GM21619 (cell line): ENCODE measurements around the gene RETN.

ENCODE experiments used
- ATAC-seq: cut with Tn5 transposase; IDR thresholded peaks from one replicate; pipeline ENCODE4 v1.9.1; 2021; ENCODE audit not compliant: unreplicated experiment

RETN gene

DNA sequence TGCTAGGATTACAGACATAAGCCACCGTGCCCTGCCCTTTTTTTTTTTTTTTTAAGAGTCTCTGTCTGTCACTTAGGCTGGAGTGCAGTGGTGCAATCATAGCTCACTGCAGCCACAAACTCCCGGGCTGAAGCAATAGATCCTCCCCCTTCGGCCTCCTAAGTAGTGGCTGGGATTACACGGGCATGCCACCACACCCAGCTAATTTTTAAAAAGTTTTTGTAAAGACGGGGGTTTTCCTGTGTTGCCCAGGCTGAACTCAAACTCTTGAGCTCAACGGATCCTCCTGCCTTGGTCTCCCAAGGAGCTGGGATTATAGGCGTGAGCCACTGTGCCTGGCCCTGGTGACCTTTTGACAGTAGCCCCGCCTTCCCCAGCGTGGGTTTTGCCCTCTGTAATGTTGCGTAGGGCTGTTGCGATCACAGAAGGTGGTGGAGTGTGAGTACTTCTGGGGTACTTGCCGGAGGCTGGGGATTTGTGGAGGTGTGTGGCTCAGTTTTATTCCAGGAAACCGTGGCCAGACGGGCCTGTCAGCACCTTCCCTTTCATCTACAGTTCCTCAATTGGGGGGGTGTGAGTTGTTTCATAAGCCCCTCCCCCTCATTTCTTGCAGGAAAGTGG, 11.6 kb upstream of the RETN start:
- ATAC-seq = no peak

DNA sequence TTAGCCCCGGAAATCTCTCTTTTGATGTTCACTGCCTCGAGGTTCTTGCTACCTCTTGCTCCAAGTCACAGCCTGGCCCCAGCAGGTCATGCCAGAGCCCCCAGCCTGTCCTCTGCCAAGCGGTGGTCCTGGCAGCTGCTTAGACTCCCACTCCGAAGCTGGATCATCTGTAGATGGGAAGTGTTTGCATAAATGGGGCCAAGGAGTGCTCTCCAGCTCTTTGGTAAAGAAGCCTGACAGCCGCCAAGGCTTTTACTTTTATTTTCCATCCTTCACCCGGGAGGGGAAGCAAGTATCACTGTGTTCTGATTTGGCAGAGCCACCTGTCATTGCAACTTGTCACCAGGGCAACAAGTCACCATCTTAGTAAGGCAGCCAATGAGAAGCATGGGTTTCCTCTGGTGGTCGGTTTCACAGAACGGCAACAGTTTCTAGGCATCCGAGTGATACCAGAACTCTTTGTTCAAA, 10.6 kb upstream of the RETN start:
- ATAC-seq = peak; percentile 78

DNA sequence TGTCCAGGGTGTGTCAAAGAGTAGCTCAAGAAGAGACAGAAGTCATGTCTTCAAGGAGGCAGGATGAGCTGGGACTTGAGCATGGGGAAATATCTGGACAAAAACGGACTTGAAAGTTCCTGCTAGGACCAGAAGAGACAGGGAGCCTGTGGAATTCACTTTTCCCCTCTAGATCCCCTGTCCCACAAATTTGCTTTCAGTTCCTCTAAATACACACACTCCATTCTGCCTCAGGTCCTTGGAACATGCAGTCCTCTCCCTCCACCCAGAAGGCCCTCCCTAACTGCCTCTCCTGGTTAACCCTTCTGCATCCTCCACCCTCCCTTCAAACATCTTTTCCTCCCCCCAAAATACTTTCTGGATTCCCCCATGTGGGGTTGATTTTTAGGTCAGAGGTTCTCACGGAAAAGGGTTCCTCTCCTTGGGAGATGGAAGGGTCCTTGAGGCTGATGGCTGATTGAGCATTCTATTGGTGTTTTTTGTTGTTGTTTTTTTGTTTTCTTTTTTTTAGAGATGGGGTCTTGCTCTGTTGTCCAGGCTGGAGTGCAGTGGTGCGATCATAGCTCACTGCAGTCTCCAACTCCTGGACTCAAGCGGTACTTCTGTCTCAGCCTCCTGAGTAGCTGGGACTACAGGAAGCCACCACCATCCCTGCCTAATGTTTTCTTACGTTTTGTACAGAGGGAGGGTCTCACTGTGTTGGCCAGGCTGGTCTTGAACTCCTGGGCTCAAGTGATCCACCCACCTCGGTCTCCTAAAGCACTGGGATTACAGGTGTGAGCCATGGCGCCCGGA, 6.9 kb upstream of the RETN start:
- ATAC-seq = no peak

DNA sequence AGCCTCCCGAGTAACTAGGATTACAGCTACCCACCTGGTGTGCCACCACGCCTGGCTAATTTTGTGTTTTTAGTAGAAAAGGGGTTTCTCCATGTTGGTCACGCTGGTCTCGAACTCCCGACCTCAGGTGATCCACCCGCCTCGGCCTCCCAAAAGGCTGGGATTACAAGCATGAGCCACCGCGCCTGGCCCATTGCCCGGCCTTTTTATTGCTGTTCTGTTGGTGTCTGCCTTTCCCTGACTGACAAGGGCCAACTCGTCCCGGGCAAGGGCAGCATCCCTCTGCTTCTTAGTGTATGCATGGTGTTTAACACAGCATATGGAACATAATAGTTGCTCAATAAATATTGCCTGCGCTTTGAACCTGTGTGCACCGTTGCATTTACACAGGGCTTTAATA, 6.2 kb upstream of the RETN start:
- ATAC-seq = no peak

DNA sequence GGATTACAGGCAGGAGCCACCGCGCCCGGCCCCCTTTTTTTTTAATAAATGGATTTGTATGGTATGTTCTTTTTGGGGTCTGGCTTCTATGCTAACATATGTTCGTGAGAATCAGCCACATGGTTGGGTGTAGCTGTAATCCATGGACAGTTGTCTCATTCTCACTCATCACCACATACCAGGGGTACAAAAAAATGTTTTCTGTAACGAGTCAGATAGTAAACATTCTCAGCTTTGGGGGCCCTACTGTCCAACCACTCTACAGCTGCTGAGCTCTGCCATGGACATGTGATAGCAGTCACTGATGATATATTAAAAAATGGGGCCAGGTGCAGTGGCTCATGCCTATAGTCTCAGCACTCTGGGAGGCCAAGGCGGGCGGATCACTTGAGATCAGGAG, 5.1 kb upstream of the RETN start:
- ATAC-seq = no peak

DNA sequence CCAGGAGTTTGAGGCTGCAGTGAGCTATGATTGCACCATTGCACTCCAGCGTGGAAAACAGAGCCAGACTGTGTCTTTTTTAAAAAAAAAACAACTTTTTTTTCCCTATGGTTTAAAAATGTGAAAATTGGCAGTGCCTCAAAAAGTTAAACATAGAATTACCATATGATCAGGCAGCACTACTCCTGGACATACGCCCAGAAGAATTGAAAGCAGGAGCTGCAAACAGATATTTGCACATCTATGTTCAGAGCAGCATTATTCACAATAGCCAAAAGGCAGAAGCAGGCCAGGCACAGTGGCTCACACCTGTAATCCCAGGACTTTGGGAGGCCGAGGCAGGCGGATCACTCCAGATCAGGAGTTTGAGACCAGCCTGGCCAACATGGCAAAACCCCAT, 3.8 kb upstream of the RETN start:
- no peak for ATAC-seq

DNA sequence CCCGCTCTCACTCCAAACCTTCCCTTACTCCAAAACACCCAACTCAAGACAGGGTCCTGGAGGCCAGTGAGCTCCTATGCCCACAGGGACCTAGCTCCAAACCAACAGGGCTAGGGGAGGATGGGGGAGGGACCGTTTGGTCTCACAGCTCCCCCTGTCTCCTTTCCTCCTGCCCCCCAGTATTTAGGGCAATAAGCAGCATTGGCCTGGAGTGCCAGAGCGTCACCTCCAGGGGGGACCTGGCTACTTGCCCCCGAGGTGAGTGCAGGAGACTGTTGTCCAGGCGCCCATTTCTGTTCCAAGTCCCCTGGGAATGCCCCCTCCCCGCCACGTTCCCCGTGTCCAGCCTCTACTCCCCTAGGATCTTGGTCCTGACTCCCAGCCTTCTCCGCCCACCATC, 792 bp downstream of the RETN start:
- ATAC-seq = no peak

DNA sequence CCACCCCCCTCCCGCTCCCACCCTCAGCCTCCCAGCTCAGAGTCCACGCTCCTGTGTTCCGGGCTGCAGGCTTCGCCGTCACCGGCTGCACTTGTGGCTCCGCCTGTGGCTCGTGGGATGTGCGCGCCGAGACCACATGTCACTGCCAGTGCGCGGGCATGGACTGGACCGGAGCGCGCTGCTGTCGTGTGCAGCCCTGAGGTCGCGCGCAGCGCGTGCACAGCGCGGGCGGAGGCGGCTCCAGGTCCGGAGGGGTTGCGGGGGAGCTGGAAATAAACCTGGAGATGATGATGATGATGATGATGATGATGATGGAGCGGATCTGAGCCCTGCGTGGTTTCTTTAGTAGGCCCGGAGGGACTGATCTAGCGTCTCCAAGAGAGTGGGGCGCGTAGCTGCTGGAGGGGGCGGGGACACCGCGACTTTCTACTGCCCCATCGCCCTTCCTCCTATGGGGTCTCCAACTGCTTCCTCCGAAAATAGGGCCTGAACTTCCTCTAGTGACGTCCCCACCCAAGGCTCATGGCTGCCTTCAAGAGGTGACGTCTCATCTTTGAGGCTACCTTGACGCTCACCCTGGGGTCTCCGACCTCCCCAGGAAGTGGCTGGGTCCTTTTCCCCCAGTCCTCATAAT, 1.4 kb downstream of the RETN start:
- ATAC-seq = no peak

DNA sequence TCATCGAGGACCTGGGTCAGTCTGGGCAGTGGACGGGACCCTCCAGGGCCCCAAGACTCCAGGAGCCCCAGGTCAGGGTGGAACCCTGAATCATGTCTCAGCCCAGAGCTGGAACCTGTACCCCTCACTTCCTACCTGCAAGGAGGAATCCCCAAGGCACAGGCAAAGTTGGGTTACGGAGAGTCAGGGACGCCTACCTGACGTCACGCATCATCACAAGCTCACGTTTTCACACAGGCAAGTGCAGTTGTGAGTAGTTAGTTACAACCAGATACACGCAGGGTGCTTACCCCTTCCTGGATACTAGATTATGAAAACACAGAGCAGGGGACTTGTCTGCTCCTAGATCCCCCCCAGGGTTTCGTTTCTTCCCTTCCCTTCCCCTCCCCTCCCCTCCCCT, 1.9 kb downstream of the RETN start:
- no peak for ATAC-seq

DNA sequence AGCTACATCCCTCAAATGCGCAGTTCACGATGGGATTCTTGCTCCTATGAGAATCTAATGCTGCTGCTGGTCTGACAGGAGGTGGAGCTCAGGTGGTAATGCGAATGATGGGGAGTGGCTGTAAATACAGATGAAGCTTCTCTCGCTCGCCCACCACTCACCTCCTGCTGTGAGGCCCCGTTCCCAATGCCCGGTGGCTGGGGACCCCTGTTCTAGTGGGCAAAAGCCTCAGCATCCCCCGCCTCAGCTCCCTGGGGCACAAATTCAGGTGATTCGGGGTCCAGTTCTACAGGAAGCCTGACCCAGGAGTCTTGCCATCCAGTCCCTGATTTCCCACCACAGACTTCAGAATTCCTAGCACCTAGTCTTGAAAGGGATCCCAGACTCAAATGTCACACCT, 3.7 kb downstream of the RETN start:
- no peak for ATAC-seq

DNA sequence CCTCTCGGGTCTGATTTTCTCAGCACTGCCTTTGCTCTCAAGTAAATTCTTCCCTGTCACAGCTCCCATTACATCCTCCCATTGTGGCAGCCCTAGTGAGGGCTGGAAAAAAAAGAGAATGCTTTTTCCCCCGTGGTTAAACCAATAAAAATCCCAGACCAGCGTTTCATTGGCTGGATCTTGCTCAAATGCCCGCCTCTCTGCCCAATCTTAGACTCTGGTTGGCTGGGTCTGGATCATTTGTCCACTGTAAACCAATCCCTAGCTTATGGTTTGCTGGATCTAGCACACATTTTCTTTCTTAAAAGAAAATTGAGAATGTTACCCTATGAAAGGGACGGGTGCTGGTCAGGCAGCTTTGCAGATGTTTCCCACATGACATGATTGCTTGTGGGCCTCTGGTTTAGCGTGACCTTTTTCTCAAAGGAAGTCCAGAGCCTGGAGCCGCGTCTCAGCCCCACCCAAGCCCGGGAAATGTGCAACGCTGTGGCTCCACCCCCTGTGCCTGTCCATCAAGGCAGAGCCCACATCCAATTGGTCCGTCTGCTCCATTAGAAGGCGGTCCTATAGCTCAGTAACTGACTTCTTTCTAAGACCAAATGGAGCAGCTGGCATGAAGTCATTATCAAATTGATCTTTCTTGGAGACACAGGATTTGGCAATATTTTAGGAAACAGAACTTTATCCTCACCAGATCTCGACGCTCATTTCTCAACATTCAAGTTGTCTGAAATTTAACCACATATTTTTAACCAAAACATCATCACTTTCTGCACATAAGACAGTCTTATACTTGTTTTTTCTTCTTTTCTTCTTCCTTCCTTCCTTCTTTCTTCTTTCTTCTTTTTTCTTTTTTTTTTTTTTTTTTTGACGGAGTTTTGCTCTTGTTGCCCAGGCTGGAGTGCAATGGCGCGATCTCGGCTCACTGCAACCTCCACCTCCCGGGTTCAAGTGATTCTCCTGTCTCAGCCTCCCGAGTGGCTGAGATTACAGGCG, 5.5 kb downstream of the RETN start:
- no peak for ATAC-seq

DNA sequence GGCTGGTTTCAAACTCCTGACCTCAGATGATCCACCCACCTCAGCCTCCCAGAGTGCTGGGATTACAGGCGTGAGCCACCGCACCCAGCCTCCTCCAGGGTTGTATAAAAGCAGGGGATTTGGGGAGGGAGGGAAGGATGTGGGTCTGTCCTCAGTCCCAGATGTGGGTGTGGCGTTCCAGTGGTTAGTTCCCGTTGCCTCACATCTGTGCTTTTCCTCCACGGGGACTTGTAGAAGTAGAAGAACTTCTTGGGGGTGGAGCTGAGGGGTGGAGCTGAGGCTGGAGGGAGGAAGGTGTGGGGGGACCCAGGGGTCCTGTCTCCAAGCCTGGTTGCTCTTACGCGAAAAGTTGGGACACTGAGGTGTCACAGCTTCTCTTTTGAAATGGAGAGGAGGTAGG, 7.5 kb downstream of the RETN start:
- no peak for ATAC-seq

DNA sequence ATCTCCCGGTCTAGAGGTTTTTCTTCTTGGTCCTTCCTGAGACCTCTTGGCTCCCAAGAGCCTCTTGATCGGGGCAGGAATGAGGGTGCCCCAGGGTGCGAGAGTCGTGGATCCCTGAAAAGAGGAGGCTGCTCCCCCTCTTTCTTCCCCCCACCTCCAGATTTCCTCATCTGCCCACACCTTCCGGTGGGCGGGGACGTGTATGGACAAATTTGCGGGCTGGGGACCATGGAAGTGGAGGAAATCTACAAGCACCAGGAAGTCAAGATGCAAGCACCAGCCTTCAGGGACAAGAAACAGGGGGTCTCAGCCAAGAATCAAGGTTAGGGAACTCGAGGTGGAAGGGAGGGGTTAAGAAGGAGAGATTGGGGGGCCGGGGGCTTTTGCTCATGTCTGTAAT, 8.0 kb downstream of the RETN start, which contains the start of gene MCEMP1:
Gene MCEMP1, plus strand, starts transcription at position 237 of the 400 bp plus-strand sequence. Its CDS starts 31 bp downstream, at position 268.
- no peak for ATAC-seq

DNA sequence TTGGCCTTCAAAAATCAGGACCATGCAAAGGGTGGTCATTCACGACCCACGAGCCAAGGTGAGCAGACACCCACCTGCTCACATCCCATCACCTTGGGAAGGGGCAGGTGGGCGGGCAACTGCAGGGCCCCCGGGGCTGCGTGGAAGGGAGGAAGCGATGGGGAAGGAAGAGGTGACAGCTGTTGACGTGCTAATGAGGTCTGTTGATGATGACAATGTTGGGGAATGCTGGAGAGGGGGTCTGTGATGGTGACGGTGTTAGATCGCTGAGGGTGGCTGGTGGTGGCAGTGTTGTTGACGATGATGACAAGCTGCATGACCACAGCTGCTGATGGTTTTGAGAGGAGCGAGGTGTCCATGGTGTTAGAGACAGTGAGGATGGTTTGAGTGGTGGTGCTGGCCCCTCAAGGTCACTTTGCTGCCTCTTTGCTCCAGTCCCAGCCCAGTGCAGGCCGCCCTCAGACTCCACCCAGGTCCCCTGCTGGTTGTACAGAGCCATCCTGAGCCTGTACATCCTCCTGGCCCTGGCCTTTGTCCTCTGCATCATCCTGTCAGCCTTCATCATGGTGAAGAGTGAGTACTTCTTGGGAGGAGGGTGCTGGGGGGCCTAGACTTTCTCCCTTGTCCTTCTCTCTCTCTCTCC, 8.9 kb downstream of the RETN start:
- ATAC-seq = no peak

DNA sequence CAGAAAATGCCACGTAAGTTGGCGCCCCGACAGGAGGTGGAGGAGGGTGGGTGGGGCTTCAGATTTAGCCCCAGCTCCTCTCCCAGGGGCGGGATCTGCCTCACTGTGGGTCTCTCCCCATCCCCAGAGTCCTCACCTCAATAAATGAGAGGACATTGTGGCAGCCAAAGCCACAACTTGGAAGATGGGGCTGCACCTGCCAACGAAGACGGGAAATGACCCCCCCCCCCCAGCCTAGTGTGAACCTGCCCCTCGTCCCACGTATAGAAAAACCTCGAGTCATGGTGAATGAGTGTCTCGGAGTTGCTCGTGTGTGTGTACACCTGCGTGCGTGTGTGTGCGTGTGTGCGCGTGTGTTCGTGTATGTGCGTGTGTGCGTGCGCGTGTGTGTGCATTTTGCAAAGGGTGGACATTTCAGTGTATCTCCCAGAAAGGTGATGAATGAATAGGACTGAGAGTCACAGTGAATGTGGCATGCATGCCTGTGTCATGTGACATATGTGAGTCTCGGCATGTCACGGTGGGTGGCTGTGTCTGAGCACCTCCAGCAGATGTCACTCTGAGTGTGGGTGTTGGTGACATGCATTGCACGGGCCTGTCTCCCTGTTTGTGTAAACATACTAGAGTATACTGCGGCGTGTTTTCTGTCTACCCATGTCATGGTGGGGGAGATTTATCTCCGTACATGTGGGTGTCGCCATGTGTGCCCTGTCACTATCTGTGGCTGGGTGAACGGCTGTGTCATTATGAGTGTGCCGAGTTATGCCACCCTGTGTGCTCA, 10.3 kb downstream of the RETN start:
- no peak for ATAC-seq

DNA sequence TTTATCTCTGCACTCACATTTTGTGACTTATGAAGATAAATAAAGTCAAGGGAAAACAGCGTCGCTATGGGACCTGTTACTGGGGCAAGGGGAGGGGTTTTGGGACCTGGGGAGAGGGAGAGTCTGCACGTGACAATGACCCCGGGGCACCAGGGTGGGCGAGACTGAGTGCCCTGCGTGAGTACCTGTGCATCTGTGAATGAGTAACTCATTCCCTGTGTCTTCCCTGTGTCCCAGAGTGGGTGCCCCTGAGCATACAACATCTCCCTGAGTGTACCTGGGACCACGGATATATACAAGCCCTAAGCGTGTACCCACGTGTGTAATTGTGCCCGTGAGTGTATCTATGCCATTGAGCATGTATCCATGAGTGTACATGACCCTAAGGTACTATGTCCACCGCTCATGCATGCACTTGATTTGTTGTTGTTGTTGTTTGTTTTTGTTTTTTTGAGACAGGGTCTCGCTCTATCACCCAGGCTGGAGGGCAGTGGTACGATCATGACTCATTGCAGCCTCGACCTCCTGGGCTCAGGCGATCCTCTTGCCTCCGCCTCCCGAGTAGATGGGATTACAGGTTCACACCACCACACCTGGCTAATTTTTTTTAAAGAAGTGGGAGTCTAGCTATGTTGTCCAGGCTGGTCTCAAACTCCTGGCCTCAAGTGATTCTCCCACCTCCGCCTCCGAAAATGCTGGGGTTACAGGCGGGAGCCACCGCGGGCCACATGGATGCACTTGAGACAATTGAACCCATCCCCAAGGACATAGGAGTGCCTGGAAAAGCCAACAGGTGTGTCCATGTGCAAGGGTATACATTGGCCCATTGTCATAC, 11.1 kb downstream of the RETN start:
- ATAC-seq = no peak

DNA sequence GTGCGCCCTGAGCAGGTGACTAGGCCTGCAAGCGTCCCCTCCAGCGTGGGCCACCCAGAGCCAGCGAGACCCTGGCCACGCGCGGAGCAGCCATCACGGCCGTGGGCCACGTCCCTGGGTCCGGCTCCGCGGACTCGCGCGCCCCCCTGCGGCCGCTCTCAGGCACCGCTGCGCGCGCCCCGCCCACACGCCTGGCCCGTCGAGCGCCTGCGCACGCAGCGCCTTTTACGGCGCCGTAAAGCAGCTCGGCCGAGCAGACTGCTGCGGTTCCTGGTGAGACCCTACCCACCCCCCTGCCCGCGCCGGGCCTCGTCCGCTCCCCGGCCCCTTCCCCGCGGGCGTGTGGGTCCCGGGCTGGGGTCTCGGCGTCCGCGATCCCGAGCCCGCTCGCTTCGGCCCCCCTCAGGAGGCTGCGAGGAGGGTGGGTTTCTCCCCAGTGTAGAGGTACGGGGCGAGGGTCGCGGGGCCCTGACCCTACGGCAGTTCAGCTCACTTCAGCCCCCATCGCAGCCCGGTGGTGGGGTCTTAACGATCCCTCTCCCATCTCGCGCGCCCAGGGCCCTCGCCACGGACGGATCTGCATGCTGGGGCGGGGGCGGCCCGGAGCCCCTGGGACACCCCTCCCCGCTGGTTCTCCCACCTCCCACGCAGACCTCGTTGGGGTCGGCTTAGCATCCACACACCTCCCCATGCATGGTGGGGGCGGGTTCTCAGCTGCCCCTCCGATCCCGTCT, 11.9 kb downstream of the RETN start, which contains the start of gene TRAPPC5:
Gene TRAPPC5, plus strand, starts transcription at position 228 of the 734 bp plus-strand sequence. CDS start 1,421 bp downstream, outside the sequence.
- no peak for ATAC-seq
